ENCODE data around the gene SPAM1.

DNA sequence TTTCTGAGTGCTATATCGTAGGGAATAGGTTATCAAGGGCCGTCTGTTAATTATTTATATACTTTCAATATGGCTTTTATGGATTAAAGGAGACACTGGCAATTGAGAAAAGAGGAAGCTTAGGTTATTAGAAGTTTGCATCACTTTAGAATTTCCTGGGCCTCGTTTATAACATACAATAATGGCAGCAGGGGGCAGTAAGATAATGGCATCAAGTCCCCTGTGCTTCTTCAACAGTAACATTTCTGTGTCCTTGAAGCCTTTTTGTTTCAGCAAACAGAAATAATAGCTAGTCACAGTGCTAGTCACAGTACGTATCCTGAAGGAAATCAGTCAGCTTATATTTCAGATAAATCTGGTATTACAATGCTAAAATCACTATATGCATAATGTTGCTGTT lies 41.9 kb downstream of the SPAM1 start:
- TF ChIP-seq, protein P1, sequence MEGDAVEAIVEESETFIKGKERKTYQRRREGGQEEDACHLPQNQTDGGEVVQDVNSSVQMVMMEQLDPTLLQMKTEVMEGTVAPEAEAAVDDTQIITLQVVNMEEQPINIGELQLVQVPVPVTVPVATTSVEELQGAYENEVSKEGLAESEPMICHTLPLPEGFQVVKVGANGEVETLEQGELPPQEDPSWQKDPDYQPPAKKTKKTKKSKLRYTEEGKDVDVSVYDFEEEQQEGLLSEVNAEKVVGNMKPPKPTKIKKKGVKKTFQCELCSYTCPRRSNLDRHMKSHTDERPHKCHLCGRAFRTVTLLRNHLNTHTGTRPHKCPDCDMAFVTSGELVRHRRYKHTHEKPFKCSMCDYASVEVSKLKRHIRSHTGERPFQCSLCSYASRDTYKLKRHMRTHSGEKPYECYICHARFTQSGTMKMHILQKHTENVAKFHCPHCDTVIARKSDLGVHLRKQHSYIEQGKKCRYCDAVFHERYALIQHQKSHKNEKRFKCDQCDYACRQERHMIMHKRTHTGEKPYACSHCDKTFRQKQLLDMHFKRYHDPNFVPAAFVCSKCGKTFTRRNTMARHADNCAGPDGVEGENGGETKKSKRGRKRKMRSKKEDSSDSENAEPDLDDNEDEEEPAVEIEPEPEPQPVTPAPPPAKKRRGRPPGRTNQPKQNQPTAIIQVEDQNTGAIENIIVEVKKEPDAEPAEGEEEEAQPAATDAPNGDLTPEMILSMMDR (IDR thresholded peaks at IDR 0.05): peak; percentile 77
- no peak for TF ChIP-seq ZFX (IDR thresholded peaks at IDR 0.05; ENCODE audit: borderline replicate concordance)
